ENCODE data around the gene TMEM87A. TPM values are rescaled to one million over a fixed set of nuclear protein-coding genes. Genes with fewer than 3 reads are reported as not detected.

TMEM87A gene
- total RNA-seq, 5 donors from 2014 or later (not counting 1 experiment from before 2014, with no cell fraction given), result 44.0 to 55.4 (median 45.4) TPM

DNA sequence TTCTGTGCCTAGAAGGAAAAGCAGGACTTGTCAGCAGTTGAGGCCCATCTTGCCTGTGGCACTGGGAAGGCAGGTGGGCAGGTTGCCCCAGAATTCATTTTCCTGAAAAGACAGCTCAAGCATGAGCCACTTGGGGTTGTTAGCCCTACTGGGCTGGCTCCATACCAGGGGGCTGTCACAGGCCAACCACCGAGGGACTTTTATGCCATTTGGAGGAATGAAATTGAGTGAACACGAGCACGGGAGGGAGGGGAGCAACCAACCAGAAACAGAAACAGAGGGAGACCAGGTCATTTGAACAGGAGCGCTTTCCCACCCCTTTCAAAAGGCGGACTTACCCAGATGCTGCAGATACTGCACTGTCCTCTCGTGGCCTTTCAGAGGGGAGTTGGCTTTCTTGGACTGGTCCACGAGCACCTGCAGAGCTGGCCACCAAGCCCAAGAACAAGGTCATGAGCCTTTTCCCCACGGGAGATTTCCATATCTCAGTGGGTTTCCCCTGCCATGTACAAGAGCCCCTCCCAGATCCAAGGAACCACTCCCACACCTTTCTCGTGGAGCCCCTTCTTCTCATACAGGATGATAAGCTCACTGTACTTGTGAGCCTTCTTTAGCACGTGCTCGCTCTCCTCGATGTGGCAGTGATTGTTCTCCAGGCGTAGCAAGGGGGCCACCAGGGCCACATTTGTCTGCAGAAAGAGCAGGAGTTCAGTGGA lies 106.8 kb downstream of the TMEM87A start:
- peaks cover 74% of the 10 kb centered on the region for H3K36me3 Mint-ChIP-seq
- Histone ChIP-seq H3K27me3 (replicated peaks in 1 of 2; ENCODE audit: control insufficient read depth in 2 of 2, extremely low read depth in 1 of 2, insufficient read depth in 2 of 2, low read length in 1 of 2) (no peaks in the 10 kb centered on the region), H3K27ac (ENCODE audit: low read length) (no peak overlapping the region), H3K9me3 (no peaks in the 10 kb centered on the region), H3K4me3 (ENCODE audit: control insufficient read depth in 1 of 2, extremely low read depth in 1 of 2, low read length in 1 of 2) (no peak overlapping the region), H3K36me3 (ENCODE audit: control insufficient read depth in 2 of 2, extremely low read depth in 1 of 2, insufficient read depth in 1 of 2, low read length in 1 of 2) (peaks cover 17 to 94% of the 10 kb centered on the region in 2 donors), H3K4me1 (ENCODE audit: control insufficient read depth in 1 of 2, extremely low read depth in 1 of 2, insufficient read depth in 2 of 2, low read length in 2 of 2) (no peaks in the 10 kb centered on the region)
- peaks cover 0 to 2% (median 0%) of the 10 kb centered on the region in 3 donors for H3K4me1 Mint-ChIP-seq
- POLR2A ChIA-PET, result no interaction called here
- DNase-seq (no peak), ATAC-seq (replicated peaks in 1 of 4) (no peak)
- H3K4me3 Mint-ChIP-seq, result no peak overlapping the region
- no peak overlapping the region for H3K27ac Mint-ChIP-seq
- H3K27me3 Mint-ChIP-seq, result no peaks in the 10 kb centered on the region
- WGBS (ENCODE audit: insufficient coverage), result 100% methylated on average over 12 of the region's 13 CpGs
- H3K9me3 Mint-ChIP-seq, result no peaks in the 10 kb centered on the region
- CTCF ChIA-PET, result no interaction called here

DNA sequence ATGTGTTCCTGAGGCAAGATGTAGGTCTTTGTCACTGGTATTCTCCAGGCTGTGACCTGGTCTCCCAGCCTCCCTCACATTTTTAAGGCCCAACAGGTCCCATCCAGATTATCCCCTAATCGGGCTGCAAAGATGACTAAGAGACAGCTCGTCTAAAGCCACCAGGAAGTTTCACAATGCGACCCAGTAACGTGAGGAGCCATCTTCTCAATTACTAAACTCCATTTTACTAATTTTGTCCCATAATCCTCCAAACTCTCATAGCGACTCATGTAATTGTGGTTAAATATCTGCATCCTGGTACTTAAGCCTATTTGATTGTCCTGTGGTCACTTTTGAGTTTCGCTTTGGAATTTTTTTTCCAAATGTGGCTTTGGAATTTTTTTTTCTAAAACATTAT lies 108.1 kb downstream of the TMEM87A start:
- peaks cover 24 to 94% of the 10 kb centered on the region in 2 donors for H3K36me3 ChIP-seq (ENCODE audit: control insufficient read depth in 2 of 2, extremely low read depth in 1 of 2, insufficient read depth in 1 of 2, low read length in 1 of 2)
- Mint-ChIP-seq H3K36me3 (peaks cover 73% of the 10 kb centered on the region), H3K27me3 (no peaks in the 10 kb centered on the region), H3K4me3 (no peak overlapping the region), H3K4me1 (no peaks in the 10 kb centered on the region), H3K27ac (no peak overlapping the region), H3K9me3 (no peaks in the 10 kb centered on the region)
- H3K27ac ChIP-seq (ENCODE audit: low read length), result no peak overlapping the region
- H3K9me3 ChIP-seq, result no peaks in the 10 kb centered on the region
- ChIA-PET CTCF (interaction anchor here in 1 of 2 donors (0.5 kb wide), 1 partner anchor 175 kb away, joined by 4 read pairs; no protein-coding TSS in a partner anchor), POLR2A (no interaction called here)
- H3K4me3 ChIP-seq (ENCODE audit: control insufficient read depth in 1 of 2, extremely low read depth in 1 of 2, low read length in 1 of 2), result no peak overlapping the region
- 86% methylated on average over 1 of the region's 6 CpGs for WGBS (ENCODE audit: insufficient coverage)
- no peaks in the 10 kb centered on the region for H3K4me1 ChIP-seq (ENCODE audit: control insufficient read depth in 1 of 2, extremely low read depth in 1 of 2, insufficient read depth in 2 of 2, low read length in 2 of 2)
- no peaks in the 10 kb centered on the region for H3K27me3 ChIP-seq (replicated peaks in 1 of 2; ENCODE audit: control insufficient read depth in 2 of 2, extremely low read depth in 1 of 2, insufficient read depth in 2 of 2, low read length in 1 of 2)
- DNase-seq (no peak), ATAC-seq (replicated peaks in 1 of 4) (no peak)

DNA sequence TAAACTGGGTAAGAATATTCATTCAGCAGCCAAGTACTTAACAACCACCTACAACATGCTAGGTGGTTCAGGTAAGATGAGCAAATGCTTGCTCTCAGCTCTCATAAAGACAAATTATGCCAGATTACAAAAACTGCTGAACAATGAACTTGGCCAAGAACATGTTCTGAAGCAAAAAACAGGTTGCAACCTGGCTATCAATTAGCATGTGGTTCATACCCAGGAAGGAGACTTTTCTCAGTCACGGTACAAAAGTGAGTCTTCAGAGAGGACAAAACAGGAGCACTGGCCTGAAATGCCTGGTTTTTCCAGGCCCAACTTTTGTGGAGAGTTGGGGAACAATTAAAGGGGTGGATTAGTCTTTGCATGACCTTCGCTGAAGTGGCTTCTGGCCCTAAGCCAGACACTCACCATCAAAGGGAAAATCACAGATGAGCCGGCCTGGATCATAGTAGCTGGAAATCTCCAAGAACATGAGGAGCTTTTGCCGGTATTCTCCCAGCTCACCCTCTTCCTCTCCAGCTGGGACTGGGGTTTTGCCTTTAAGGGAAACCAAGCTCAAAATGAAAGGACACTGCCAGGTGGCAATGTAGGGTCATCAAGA lies 109.2 kb downstream of the TMEM87A start:
- POLR2A ChIA-PET, result no interaction called here
- CTCF ChIA-PET, result no interaction called here
- Histone ChIP-seq H3K9me3 (no peaks in the 10 kb centered on the region), H3K27ac (ENCODE audit: low read length) (no peak overlapping the region), H3K4me3 (ENCODE audit: control insufficient read depth in 1 of 2, extremely low read depth in 1 of 2, low read length in 1 of 2) (no peak overlapping the region), H3K36me3 (ENCODE audit: control insufficient read depth in 2 of 2, extremely low read depth in 1 of 2, insufficient read depth in 1 of 2, low read length in 1 of 2) (peaks cover 24 to 95% of the 10 kb centered on the region in 2 donors), H3K27me3 (replicated peaks in 1 of 2; ENCODE audit: control insufficient read depth in 2 of 2, extremely low read depth in 1 of 2, insufficient read depth in 2 of 2, low read length in 1 of 2) (no peaks in the 10 kb centered on the region), H3K4me1 (ENCODE audit: control insufficient read depth in 1 of 2, extremely low read depth in 1 of 2, insufficient read depth in 2 of 2, low read length in 2 of 2) (no peaks in the 10 kb centered on the region)
- no peak for DNase-seq
- H3K27ac Mint-ChIP-seq, result no peak overlapping the region
- H3K9me3 Mint-ChIP-seq, result no peaks in the 10 kb centered on the region
- H3K27me3 Mint-ChIP-seq, result no peaks in the 10 kb centered on the region
- no peak overlapping the region for H3K4me3 Mint-ChIP-seq
- no CpG with 5 or more reads among the region's 4 CpGs for WGBS (ENCODE audit: insufficient coverage)
- H3K4me1 Mint-ChIP-seq, result no peaks in the 10 kb centered on the region
- ATAC-seq (replicated peaks in 1 of 4), result no peak
- H3K36me3 Mint-ChIP-seq, result peaks cover 71% of the 10 kb centered on the region

GRCh38 chr15:42163291-42163690 lies 109.9 kb downstream of the TMEM87A start:
- no peaks in the 10 kb centered on the region for H3K27me3 Mint-ChIP-seq
- ChIA-PET POLR2A (no interaction called here), CTCF (no interaction called here)
- no peaks in the 10 kb centered on the region for H3K9me3 ChIP-seq
- H3K4me1 ChIP-seq (ENCODE audit: control insufficient read depth in 1 of 2, extremely low read depth in 1 of 2, insufficient read depth in 2 of 2, low read length in 2 of 2), result no peaks in the 10 kb centered on the region
- no peak overlapping the region for H3K27ac ChIP-seq (ENCODE audit: low read length)
- no peaks in the 10 kb centered on the region for H3K4me1 Mint-ChIP-seq
- no peak overlapping the region for H3K4me3 Mint-ChIP-seq
- DNase-seq (no peak), ATAC-seq (replicated peaks in 1 of 4) (no peak)
- no peaks in the 10 kb centered on the region for H3K27me3 ChIP-seq (replicated peaks in 1 of 2; ENCODE audit: control insufficient read depth in 2 of 2, extremely low read depth in 1 of 2, insufficient read depth in 2 of 2, low read length in 1 of 2)
- peaks cover 75% of the 10 kb centered on the region for H3K36me3 Mint-ChIP-seq
- peaks cover 24 to 94% of the 10 kb centered on the region in 2 donors for H3K36me3 ChIP-seq (ENCODE audit: control insufficient read depth in 2 of 2, extremely low read depth in 1 of 2, insufficient read depth in 1 of 2, low read length in 1 of 2)
- no peak overlapping the region for H3K4me3 ChIP-seq (ENCODE audit: control insufficient read depth in 1 of 2, extremely low read depth in 1 of 2, low read length in 1 of 2)
- no peak overlapping the region for H3K27ac Mint-ChIP-seq
- 96% methylated on average over 5 of the region's 9 CpGs for WGBS (ENCODE audit: insufficient coverage)
- H3K9me3 Mint-ChIP-seq, result no peaks in the 10 kb centered on the region

Other genes starting within 250 kb of the TMEM87A start
- not detected for gene PLA2G4D, start 178.9 kb downstream of the TMEM87A start, total RNA-seq
- gene PLA2G4F, start 116.8 kb downstream of the TMEM87A start, total RNA-seq, result under 1 TPM in 3 of 5 donors, not detected in 2; 0.10 to 0.23 (median 0.16) TPM
- gene VPS39, start 65.1 kb downstream of the TMEM87A start, total RNA-seq, result 100 to 1,000 TPM in 3 of 5 donors, 10 to 100 TPM in 2; 98.5 to 113 (median 101) TPM
- 10 to 100 TPM; 32.7 to 51.2 (median 45.7) TPM for gene GANC, start 232 bp downstream of the TMEM87A start, total RNA-seq
- 10 to 100 TPM; 13.4 to 19.8 (median 15.8) TPM for gene CAPN3, start 86.1 kb upstream of the TMEM87A start, total RNA-seq
- gene ZNF106, start 217.7 kb upstream of the TMEM87A start, total RNA-seq, result 10 to 100 TPM; 33.1 to 41.1 (median 36.7) TPM
- 10 to 100 TPM; 51.8 to 60.7 (median 59.3) TPM for gene SNAP23, start 222.2 kb upstream of the TMEM87A start, total RNA-seq